HG03442 (cell line): Measurements from ENCODE around the gene LRRTM2.

Experiments used
- ATAC-seq: cut with Tn5 transposase; IDR thresholded peaks from one replicate; pipeline ENCODE4 v1.9.1; 2021; ENCODE audit warnings: mild to moderate bottlenecking, moderate library complexity; ENCODE audit not compliant: unreplicated experiment

LRRTM2 gene

GRCh38 chr5:138884094-138884493, 9.0 kb upstream of the LRRTM2 start:
- ATAC-seq: no peak

GRCh38 chr5:138883211-138883610, 8.1 kb upstream of the LRRTM2 start:
- ATAC-seq: no peak

- no peak for ATAC-seq
These were observed 3.5 kb upstream of the LRRTM2 start for GRCh38 chr5:138878437-138879235.

- no peak for ATAC-seq
These were observed 1.7 kb upstream of the LRRTM2 start for GRCh38 chr5:138876811-138877210.

- no peak for ATAC-seq
These were observed 811 bp upstream of the LRRTM2 start for GRCh38 chr5:138875946-138876345.

- no peak for ATAC-seq
These were observed 379 bp upstream of the LRRTM2 start for GRCh38 chr5:138875552-138875875.

- ATAC-seq: no peak
These were observed 894 bp downstream of the LRRTM2 start for GRCh38 chr5:138874241-138874640.

- ATAC-seq: no peak
These were observed 1.5 kb downstream of the LRRTM2 start for GRCh38 chr5:138873466-138874221.

- no peak for ATAC-seq
These were observed 2.2 kb downstream of the LRRTM2 start for GRCh38 chr5:138872841-138873465.

- no peak for ATAC-seq
These were observed 4.5 kb downstream of the LRRTM2 start for GRCh38 chr5:138870611-138871010.

- ATAC-seq: no peak
These were observed 5.2 kb downstream of the LRRTM2 start for GRCh38 chr5:138869763-138870500.

- no peak for ATAC-seq
These were observed 6.1 kb downstream of the LRRTM2 start for GRCh38 chr5:138869038-138869437.

GRCh38 chr5:138867011-138867410, 8.1 kb downstream of the LRRTM2 start:
- ATAC-seq: no peak

- ATAC-seq: no peak
These were observed 22.0 kb downstream of the LRRTM2 start for GRCh38 chr5:138853132-138853531.

GRCh38 chr5:138850865-138851435, 24.2 kb downstream of the LRRTM2 start:
- ATAC-seq: no peak

- no peak for ATAC-seq
These were observed 25.3 kb downstream of the LRRTM2 start for GRCh38 chr5:138849882-138850281.

- ATAC-seq: no peak
These were observed 25.7 kb downstream of the LRRTM2 start for GRCh38 chr5:138849439-138849838.

GRCh38 chr5:138844812-138845513, 30.2 kb downstream of the LRRTM2 start:
- no peak for ATAC-seq

- ATAC-seq: no peak
These were observed 31.0 kb downstream of the LRRTM2 start for GRCh38 chr5:138844125-138844461.

GRCh38 chr5:138843316-138844124, 31.6 kb downstream of the LRRTM2 start:
- ATAC-seq: no peak
